ENCODE measurements around the gene PAPOLG. TPM values are rescaled to one million over a fixed set of nuclear protein-coding genes. Genes with fewer than 3 reads are reported as not detected.

The PAPOLG gene

GRCh38 chr2:60847854-60848253, 91.8 kb downstream of the PAPOLG start:
- no peak overlapping the region for H3K4me3 ChIP-seq (ENCODE audit: low read length)
- H3K4me2 ChIP-seq (ENCODE audit: low read length): no peak overlapping the region
- no peaks in the 10 kb centered on the region for H3K4me1 ChIP-seq (ENCODE audit: control insufficient read depth, insufficient read depth, low read length)
- H3K36me3 ChIP-seq (ENCODE audit: insufficient read depth, low read length): no peaks in the 10 kb centered on the region
- H3K9me3 ChIP-seq (replicated peaks; ENCODE audit: low read length): no peaks in the 10 kb centered on the region
- no peak overlapping the region for H3K9ac ChIP-seq (ENCODE audit: low read depth, low read length)
- H3K27me3 ChIP-seq (ENCODE audit: control insufficient read depth, insufficient read depth, low read length): peaks cover 4% of the 10 kb centered on the region

Small RNA genes lying within 50 kb of the gene (small RNA-seq; reads per million reads assigned to genes)
- gene RN7SL632P: not detected
- gene RNU6-612P: not detected

Data from skeletal muscle satellite cell (primary cell).